GM12878 (cell line): ENCODE measurements around the gene MYL12A.

Experiments
- ASH2L ChIP-seq: fragments of 300-600, 200-600 bp; sonication (generic); IDR thresholded peaks from 2 replicates; pipeline ENCODE4 v1.6.1; 2017; ENCODE audit warnings: low read depth, mild to moderate bottlenecking, borderline replicate concordance
- ATF3 ChIP-seq: IDR thresholded peaks from 2 replicates; pipeline ENCODE4 v1.6.1; 2011; ENCODE audit warnings: low read depth, mild to moderate bottlenecking, low read length, moderate library complexity, borderline replicate concordance; ENCODE audit errors: extremely low read depth
- CBX5 ChIP-seq: sonication (generic); IDR thresholded peaks from 2 replicates; pipeline ENCODE4 v1.6.1; 2016; ENCODE audit warnings: low read depth, moderate library complexity, mild to moderate bottlenecking, inconsistent platforms
- CTCF ChIP-seq, 3 experiments: IDR thresholded peaks in 2 of 3; conservative IDR thresholded peaks in 1 of 3; 2 replicates each; pipeline ENCODE4 v1.5.1; 2011; ENCODE audit warnings: low read depth in 3 of 3, low read length in 3 of 3, mild to moderate bottlenecking in 3 of 3, control low read depth in 2 of 3, moderate library complexity in 2 of 3, inconsistent platforms in 1 of 3, mixed read lengths in 1 of 3; ENCODE audit not compliant: control insufficient read depth in 2 of 3, insufficient read depth in 1 of 3; ENCODE audit errors: extremely low read depth in 1 of 3
- EGR1 ChIP-seq, 2 experiments: IDR thresholded peaks; 1 replicate in 1 of 2; 2 replicates in 1 of 2; pipeline ENCODE4 v1.6.1; 2011 to 2012; ENCODE audit warnings: low read depth in 2 of 2, low read length in 2 of 2, borderline replicate concordance in 1 of 2, mild to moderate bottlenecking in 1 of 2, moderate library complexity in 1 of 2
- EZH2 ChIP-seq: IDR thresholded peaks from 2 replicates; pipeline ENCODE4 v1.6.1; 2012; ENCODE audit warnings: low read depth, mild to moderate bottlenecking, control low read depth, inconsistent platforms, low read length, borderline replicate concordance; ENCODE audit not compliant: control insufficient read depth
- GATAD2B ChIP-seq: fragments of 450-650 bp; conservative IDR thresholded peaks from 2 replicates; pipeline ENCODE4 v1.6.1; 2017; ENCODE audit warnings: low read depth, mild to moderate bottlenecking, moderate library complexity
- HCFC1 ChIP-seq: fragments of 150-350 bp; IDR thresholded peaks from 2 replicates; pipeline ENCODE4 v1.6.1; 2014; ENCODE audit warnings: low read length
- MEF2B ChIP-seq: fragments of 450-650 bp; IDR thresholded peaks from 2 replicates; pipeline ENCODE4 v1.6.1; 2018; ENCODE audit warnings: mild to moderate bottlenecking, moderate library complexity; ENCODE audit not compliant: partially characterized antibody, poor library complexity, severe bottlenecking
- NFYB ChIP-seq: IDR thresholded peaks from 2 replicates; pipeline ENCODE4 v1.6.1; 2011; ENCODE audit warnings: low read depth, mild to moderate bottlenecking, low read length, improper control_type of control experiment, moderate library complexity; ENCODE audit not compliant: insufficient read depth
- NRF1 ChIP-seq: conservative IDR thresholded peaks from 2 replicates; pipeline ENCODE4 v1.6.1; 2011; ENCODE audit warnings: mild to moderate bottlenecking, low read depth, low read length, improper control_type of control experiment
- RBBP5 ChIP-seq: fragments of 200-600 bp; sonication (generic); conservative IDR thresholded peaks from 2 replicates; pipeline ENCODE4 v1.6.1; 2016
- RELA ChIP-seq: fragments of 450-650 bp; IDR thresholded peaks from 2 replicates; pipeline ENCODE4 v1.8.0; 2014; ENCODE audit warnings: borderline replicate concordance; ENCODE audit not compliant: partially characterized antibody
- TARDBP ChIP-seq: IDR thresholded peaks from 2 replicates; pipeline ENCODE4 v1.6.1; 2016; ENCODE audit warnings: borderline replicate concordance

GRCh38 chr18:3266062-3266608 lies 18.5 kb downstream of the MYL12A start:
- TF ChIP-seq GATAD2B (no peak), CBX5 (no peak), NFYB (no peak), CTCF (IDR thresholded peaks at IDR 0.05 in 2 of 3, conservative IDR thresholded peaks at IDR 0.05 in 1 of 3; ENCODE audit: control insufficient read depth in 2 of 3, extremely low read depth in 1 of 3, insufficient read depth in 1 of 3, low read depth in 3 of 3, low read length in 3 of 3) (no peak), EGR1 (IDR thresholded peaks at IDR 0.05; ENCODE audit: borderline replicate concordance in 1 of 2, low read depth in 2 of 2, low read length in 2 of 2) (no peak), ASH2L (no peak), EZH2 (no peak), NRF1 (no peak), HCFC1 (no peak), MEF2B (no peak), RBBP5 (no peak), ATF3 (no peak), RELA (no peak), TARDBP (no peak)
